HepG2 (cell line): ENCODE data around the gene SLX9. TPM values are rescaled to one million over a fixed set of nuclear protein-coding genes. Genes with fewer than 3 reads are reported as not detected.

Source experiments
- ATAC-seq: fragments of 200-7000 bp; cut with Tn5 transposase; 3 replicates; pipeline ENCODE4 v1.9.1; 2020; ENCODE audit warnings: mild to moderate bottlenecking, moderate library complexity
- BruUV-seq: library from RNA; stranded (reverse); fragments of 400-500 nt; replicated peaks from 2 replicates; lab custom pipeline; 2021; lab: Mats Ljungman, UMichigan
- CTCF ChIA-PET: fragments of 300-600 bp; formaldehyde crosslinking; extraction: SDS; loops from one replicate; lab custom pipeline; 2021; ENCODE audit warnings: low total read pairs, inconsistent platforms, low intra/inter-chr PET ratio; lab: Yijun Ruan, JAX
- POLR2A ChIA-PET: fragments of 350-600 bp; sonication (Branson Sonifier 250); formaldehyde crosslinking; loops from one replicate; lab custom pipeline; 2020; ENCODE audit warnings: antibody characterized with exemption, inconsistent platforms; lab: Yijun Ruan, JAX
- DNase-seq: peaks from one replicate; pipeline ENCODE4 v3.0.0-alpha.2; 2015; ENCODE audit warnings: low spot score
- FAIRE-seq: peaks from 3 replicates; lab custom pipeline; 2011; peaks lifted over from hg19 to GRCh38; lab: Jason Lieb, UNC
- H2AFZ ChIP-seq: one replicate; pipeline ENCODE4 v1.6.1; 2011; ENCODE audit warnings: low read length, inconsistent platforms
- H3K27ac ChIP-seq: fragments of 300-600 bp; 3 replicates; pipeline ENCODE4 v1.8.0; 2011; ENCODE audit warnings: mixed run types, mild to moderate bottlenecking, mixed read lengths, low read length, inconsistent platforms; ENCODE audit not compliant: insufficient read depth; ENCODE audit errors: extremely low read length
- H3K27me3 ChIP-seq, 2 experiments: fragments of 200-600 bp in 1 of 2; 2 replicates in 1 of 2; 3 replicates in 1 of 2; pipeline versions ENCODE4 v1.6.0 to v1.8.0; 2011; ENCODE audit warnings: low read length in 2 of 2, mild to moderate bottlenecking in 2 of 2, moderate library complexity in 2 of 2, inconsistent platforms in 1 of 2; ENCODE audit not compliant: insufficient read depth in 2 of 2, control insufficient read depth in 1 of 2
- H3K36me3 ChIP-seq, 2 experiments: fragments of 200-600 bp in 1 of 2; replicated peaks in 1 of 2; 2 replicates in 1 of 2; 3 replicates in 1 of 2; pipeline versions ENCODE4 v1.5.1 to v1.8.0; 2011; ENCODE audit warnings: low read length in 2 of 2, inconsistent platforms in 1 of 2; ENCODE audit not compliant: insufficient read depth in 2 of 2, control insufficient read depth in 1 of 2
- H3K4me1 ChIP-seq: 2 replicates; pipeline ENCODE4 v1.5.1; 2012; ENCODE audit warnings: low read length, inconsistent platforms; ENCODE audit not compliant: insufficient read depth
- H3K4me2 ChIP-seq: 2 replicates; pipeline ENCODE4 v1.6.0; 2011; ENCODE audit warnings: low read depth, low read length, inconsistent platforms
- H3K4me3 ChIP-seq, 3 experiments: fragments of 200-600 bp in 1 of 3; sonication (generic), shearing (Covaris generic) in 1 of 3; replicated peaks in 1 of 3; 2 replicates each; pipeline ENCODE4 v1.5.1; 2011 to 2016; ENCODE audit warnings: low read length in 3 of 3, inconsistent platforms in 2 of 3, low read depth in 2 of 3, mild to moderate bottlenecking in 2 of 3, control low read depth in 1 of 3, mixed read lengths in 1 of 3; ENCODE audit not compliant: insufficient read depth in 1 of 3
- H3K79me2 ChIP-seq: one replicate; pipeline ENCODE4 v1.6.1; 2011; ENCODE audit warnings: low read length, inconsistent platforms; ENCODE audit not compliant: insufficient read depth
- H3K9ac ChIP-seq: 2 replicates; pipeline ENCODE4 v1.6.0; 2011; ENCODE audit warnings: mild to moderate bottlenecking, low read depth, low read length, inconsistent platforms; ENCODE audit not compliant: insufficient read depth
- H3K9me3 ChIP-seq: 2 replicates; pipeline ENCODE4 v1.5.1; 2012; ENCODE audit warnings: mild to moderate bottlenecking, low read length
- H4K20me1 ChIP-seq: 2 replicates; pipeline ENCODE4 v1.6.0; 2011; ENCODE audit warnings: inconsistent platforms, mild to moderate bottlenecking, low read length, moderate library complexity; ENCODE audit not compliant: insufficient read depth
- AGO2 ChIP-seq: fragments of 200-400 bp; formaldehyde crosslinking; optimal IDR thresholded peaks from 2 replicates; pipeline ENCODE3; 2017; ENCODE audit warnings: mild to moderate bottlenecking, low read depth, low read length, moderate library complexity
- PBX3 ChIP-seq: sonication (generic); formaldehyde crosslinking; IDR thresholded peaks from 2 replicates; pipeline ENCODE4 v1.8.1; 2023; ENCODE audit warnings: missing genetic modification reagents, inconsistent platforms, borderline replicate concordance
- WGBS: methylation state at CpG from one replicate; pipeline ENCODE4 v1.1.6; 2017; ENCODE audit warnings: low lambda C conversion rate; 5-methylcytosine and 5-hydroxymethylcytosine counted together
- in situ Hi-C: cut with HindIII; loops from 2 replicates; pipeline ENCODE4 v1.10.0; 2017; ENCODE audit warnings: low pct_unique_long_range_greater_than_20kb; ENCODE audit not compliant: extremely low pct_ligation_motif_present
- intact Hi-C: fragments of 100-400 bp; cut with micrococcal nuclease; formaldehyde crosslinking; loops from one replicate; pipeline ENCODE4 v1.10.0; 2022; ENCODE audit not compliant: unreplicated experiment
- polyA plus RNA-seq, 8 experiments: library from polyadenylated mRNA; depleted of rRNA in 3 of 8; stranded (reverse) in 7 of 8; unstranded in 1 of 8; fragments of >200 nt; fragmentation: Illumina TruSeq in 4 of 8; extraction: Trizol in 4 of 8; gene quantifications; 2 replicates each; pipeline versions ENCODE4 v1.2.1 to v1.2.3, GENCODE V29; 2011 to 2016; ENCODE audit warnings: low read depth in 4 of 8, missing spikeins in 1 of 8, mixed read lengths in 1 of 8; ENCODE audit not compliant: insufficient read depth in 1 of 8
- total RNA-seq, 5 experiments: library from RNA; depleted of rRNA; stranded (reverse); fragments of >200 nt; fragmentation: Illumina TruSeq; extraction: Trizol; gene quantifications; 2 replicates each; pipeline ENCODE4 v1.2.3, GENCODE V29; 2016; ENCODE audit warnings: low read depth in 1 of 5
- TF ChIP-seq, protein P1 (sequence below): sonication (generic); formaldehyde crosslinking; conservative IDR thresholded peaks from 2 replicates; pipeline ENCODE4 v1.4.0; 2020; ENCODE audit warnings: missing genetic modification reagents

Gene SLX9
- total and polyA plus RNA-seq, 2 of the 13 experiments (the other 11 are each of a cell fraction or from before 2014, with no cell fraction given) = 21.0 to 47.1 TPM

DNA sequence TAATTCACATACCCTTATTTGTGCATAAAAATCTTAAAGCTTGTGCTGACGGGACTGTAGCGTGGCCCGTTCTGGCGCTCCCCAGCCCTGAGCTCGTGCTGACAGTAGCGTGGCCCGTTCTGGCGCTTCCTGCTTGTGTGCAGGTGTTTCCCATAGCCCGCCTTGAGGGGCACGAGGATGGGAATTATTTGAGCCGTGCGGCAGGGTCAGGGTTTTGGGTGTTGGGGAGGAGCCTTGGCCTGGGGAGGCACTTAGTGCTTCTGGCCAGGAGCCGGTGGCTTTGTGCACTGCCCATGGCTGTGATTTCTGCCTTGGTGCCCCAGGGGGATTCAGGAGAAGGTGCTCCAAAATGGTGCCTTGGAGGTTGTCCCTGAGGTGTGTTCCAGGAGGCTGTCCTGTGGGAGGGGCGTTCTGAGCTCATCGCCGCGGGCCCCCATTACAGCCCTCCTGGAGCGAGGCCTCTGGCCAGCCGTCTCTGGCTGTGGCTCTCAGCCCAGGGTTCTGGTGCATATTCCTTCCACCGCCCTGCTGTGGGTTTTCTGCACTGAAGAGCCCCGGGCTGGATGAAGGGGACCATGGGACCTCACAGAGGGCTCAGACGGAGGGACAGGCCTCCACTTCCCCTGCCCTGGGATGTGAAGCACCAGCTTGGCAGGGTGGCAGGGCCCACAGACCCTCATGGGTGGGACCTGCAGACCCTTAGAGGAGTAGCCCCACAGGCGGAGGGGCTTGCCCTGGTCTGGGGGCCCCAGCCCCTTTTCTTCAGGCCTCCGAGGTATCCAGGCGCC, 6.6 kb downstream of the SLX9 start:
- no peak overlapping the region for H3K4me3 ChIP-seq
- no peak for DNase-seq
- no peaks in the 10 kb centered on the region for H3K27me3 ChIP-seq
- in situ Hi-C loops (loop anchor here (5.0 kb wide), 1 partner anchor 191 kb away; no protein-coding TSS in a partner anchor), intact Hi-C loops (no loop called here)
- WGBS = 98% methylated on average over 14 of the region's 25 CpGs
- peaks cover 67% of the 10 kb centered on the region for H3K79me2 ChIP-seq
- H3K27ac ChIP-seq = no peak overlapping the region
- FAIRE-seq = no peak
- POLR2A ChIA-PET = interaction anchor here (1.7 kb wide), 1 partner anchor 12 kb away, joined by 3 read pairs; no protein-coding TSS in a partner anchor
- H3K36me3 ChIP-seq = peaks cover 16 to 59% of the 10 kb centered on the region in 2 experiments
- TF ChIP-seq AGO2 (peak; percentile 50), PBX3 (CRISPR knock-in tag) (no peak)
- TF ChIP-seq, protein P1, sequence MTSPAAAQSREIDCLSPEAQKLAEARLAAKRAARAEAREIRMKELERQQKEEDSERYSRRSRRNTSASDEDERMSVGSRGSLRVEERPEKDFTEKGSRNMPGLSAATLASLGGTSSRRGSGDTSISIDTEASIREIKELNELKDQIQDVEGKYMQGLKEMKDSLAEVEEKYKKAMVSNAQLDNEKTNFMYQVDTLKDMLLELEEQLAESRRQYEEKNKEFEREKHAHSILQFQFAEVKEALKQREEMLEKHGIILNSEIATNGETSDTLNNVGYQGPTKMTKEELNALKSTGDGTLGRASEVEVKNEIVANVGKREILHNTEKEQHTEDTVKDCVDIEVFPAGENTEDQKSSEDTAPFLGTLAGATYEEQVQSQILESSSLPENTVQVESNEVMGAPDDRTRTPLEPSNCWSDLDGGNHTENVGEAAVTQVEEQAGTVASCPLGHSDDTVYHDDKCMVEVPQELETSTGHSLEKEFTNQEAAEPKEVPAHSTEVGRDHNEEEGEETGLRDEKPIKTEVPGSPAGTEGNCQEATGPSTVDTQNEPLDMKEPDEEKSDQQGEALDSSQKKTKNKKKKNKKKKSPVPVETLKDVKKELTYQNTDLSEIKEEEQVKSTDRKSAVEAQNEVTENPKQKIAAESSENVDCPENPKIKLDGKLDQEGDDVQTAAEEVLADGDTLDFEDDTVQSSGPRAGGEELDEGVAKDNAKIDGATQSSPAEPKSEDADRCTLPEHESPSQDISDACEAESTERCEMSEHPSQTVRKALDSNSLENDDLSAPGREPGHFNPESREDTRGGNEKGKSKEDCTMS (CRISPR knock-in tag) = no peak
- TF ChIP-seq, all 625 proteins: peak for 1
- H2AFZ ChIP-seq = no peak overlapping the region
- CTCF ChIA-PET = no interaction called here
- ATAC-seq = no peak
- no peak overlapping the region for H3K9ac ChIP-seq
- peaks cover 26% of the 10 kb centered on the region for H3K4me1 ChIP-seq
- no TSS peak for BruUV-seq
- H3K4me2 ChIP-seq = no peak overlapping the region
- H3K9me3 ChIP-seq = no peaks in the 10 kb centered on the region
- H4K20me1 ChIP-seq = peaks cover 13% of the 10 kb centered on the region
